Measurements from ENCODE around the gene GCNA. TPM values are rescaled to one million over a fixed set of nuclear protein-coding genes. Genes with fewer than 3 reads are reported as not detected.
"Not testable (repeated sequence)": the region's sequence is repeated elsewhere in the genome, so short reads cannot be mapped to it uniquely, and the experiment has no call there.

The GCNA gene
- total RNA-seq, 1 experiment from 2014 or later: 0.98 TPM

DNA sequence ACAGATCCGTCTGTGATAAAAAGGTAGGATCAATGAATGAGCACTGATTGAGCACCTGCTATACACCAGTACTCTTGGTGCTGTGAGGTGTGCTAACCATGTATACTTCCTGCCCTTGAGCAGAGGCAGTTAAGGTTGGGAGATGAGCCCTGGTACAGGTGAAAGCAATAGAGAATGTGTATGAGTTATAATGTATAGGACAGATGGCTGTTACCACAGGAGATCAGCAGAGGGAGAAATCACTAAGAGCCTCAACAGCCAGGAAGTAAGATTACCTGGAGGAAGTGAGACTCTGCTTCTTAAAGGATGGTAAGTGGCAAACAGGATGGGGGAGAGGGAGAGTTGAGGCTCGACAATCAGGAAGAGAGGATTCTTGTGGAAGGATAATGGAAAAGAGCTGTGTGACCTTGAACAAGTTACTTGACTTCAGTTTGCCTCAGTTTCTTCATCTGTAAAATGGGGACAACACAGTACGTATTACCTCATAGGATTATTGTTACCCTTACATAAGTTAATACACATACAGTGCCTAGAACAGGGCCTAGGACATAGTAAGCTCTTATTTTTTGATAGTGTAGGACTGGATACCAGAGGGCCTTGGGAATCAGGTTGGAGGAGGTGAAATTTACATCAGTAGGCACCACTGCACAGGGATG lies 31.0 kb downstream of the GCNA start:
- no peak for DNase-seq (ENCODE audit: low read depth, low spot score)
- intact Hi-C loops (cut with micrococcal nuclease): no loop called here
- RAD21 ChIA-PET (ENCODE audit: low non-redundant PET in 1 of 2, low total read pairs in 2 of 2, uncharacterized antibody in 2 of 2, unreplicated experiment in 2 of 2): no interaction called here
- Histone ChIP-seq H4K20me1 (ENCODE audit: insufficient read depth) (no peaks in the 10 kb centered on the region), H3K4me1 (ENCODE audit: control insufficient read depth in 1 of 2, insufficient read depth in 2 of 2, low read length in 2 of 2) (no peaks in the 10 kb centered on the region), H3K4me3 (replicated peaks in 1 of 2; ENCODE audit: low read depth in 1 of 2, low read length in 2 of 2) (no peak overlapping the region), H3K79me2 (ENCODE audit: insufficient read depth, low read length) (no peaks in the 10 kb centered on the region), H3K4me2 (ENCODE audit: low read length) (no peak overlapping the region), H3K9ac (ENCODE audit: low read length) (no peak overlapping the region), H3K9me2 (ENCODE audit: insufficient read depth) (no peaks in the 10 kb centered on the region), H3K27ac (ENCODE audit: low read depth, low read length) (no peak overlapping the region), H3K9me3 (ENCODE audit: control insufficient read depth in 1 of 2, insufficient read depth in 1 of 2, low read depth in 1 of 2, low read length in 2 of 2) (no peaks in the 10 kb centered on the region), H3K36me3 (ENCODE audit: control insufficient read depth in 1 of 2, insufficient read depth in 2 of 2, low read length in 2 of 2) (no peaks in the 10 kb centered on the region; a peak in 1 of 4 replicates), H3K27me3 (ENCODE audit: insufficient read depth, low read length) (no peaks in the 10 kb centered on the region), H2AFZ (ENCODE audit: low read depth, low read length, poor library complexity, severe bottlenecking) (no peak overlapping the region)
- TF ChIP-seq SRF (IDR thresholded peaks at IDR 0.05; ENCODE audit: low read depth) (no peak), YY1 (IDR thresholded peaks at IDR 0.05; ENCODE audit: extremely low read depth, insufficient replicate concordance, low read depth, low read length) (no peak), CEBPB (IDR thresholded peaks at IDR 0.05; ENCODE audit: low read depth) (no peak), CBX3 (IDR thresholded peaks at IDR 0.05; ENCODE audit: low read depth) (no peak), EGR1 (IDR thresholded peaks at IDR 0.05; ENCODE audit: low read depth) (no peak), JUND (IDR thresholded peaks at IDR 0.05) (no peak), POLR2A (IDR thresholded peaks at IDR 0.05; ENCODE audit: borderline replicate concordance, extremely low read depth, insufficient read depth, insufficient read length) (no peak), SP1 (IDR thresholded peaks at IDR 0.05; ENCODE audit: low read depth) (no peak), ZFX (IDR thresholded peaks at IDR 0.05) (no peak), ZNF274 (IDR thresholded peaks at IDR 0.05; ENCODE audit: low read depth, low read length) (no peak), POLR2AphosphoS5 (IDR thresholded peaks at IDR 0.05; ENCODE audit: low read depth, low read length) (no peak), ELF1 (IDR thresholded peaks at IDR 0.05; ENCODE audit: borderline replicate concordance, low read depth) (no peak), SIN3A (IDR thresholded peaks at IDR 0.05; ENCODE audit: low read depth) (no peak), EZH2phosphoT487 (IDR thresholded peaks at IDR 0.05; ENCODE audit: borderline replicate concordance) (no peak)
- TF ChIP-seq, protein P1, sequence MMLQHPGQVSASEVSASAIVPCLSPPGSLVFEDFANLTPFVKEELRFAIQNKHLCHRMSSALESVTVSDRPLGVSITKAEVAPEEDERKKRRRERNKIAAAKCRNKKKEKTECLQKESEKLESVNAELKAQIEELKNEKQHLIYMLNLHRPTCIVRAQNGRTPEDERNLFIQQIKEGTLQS (IDR thresholded peaks at IDR 0.05): no peak
- TF ChIP-seq, protein P2, sequence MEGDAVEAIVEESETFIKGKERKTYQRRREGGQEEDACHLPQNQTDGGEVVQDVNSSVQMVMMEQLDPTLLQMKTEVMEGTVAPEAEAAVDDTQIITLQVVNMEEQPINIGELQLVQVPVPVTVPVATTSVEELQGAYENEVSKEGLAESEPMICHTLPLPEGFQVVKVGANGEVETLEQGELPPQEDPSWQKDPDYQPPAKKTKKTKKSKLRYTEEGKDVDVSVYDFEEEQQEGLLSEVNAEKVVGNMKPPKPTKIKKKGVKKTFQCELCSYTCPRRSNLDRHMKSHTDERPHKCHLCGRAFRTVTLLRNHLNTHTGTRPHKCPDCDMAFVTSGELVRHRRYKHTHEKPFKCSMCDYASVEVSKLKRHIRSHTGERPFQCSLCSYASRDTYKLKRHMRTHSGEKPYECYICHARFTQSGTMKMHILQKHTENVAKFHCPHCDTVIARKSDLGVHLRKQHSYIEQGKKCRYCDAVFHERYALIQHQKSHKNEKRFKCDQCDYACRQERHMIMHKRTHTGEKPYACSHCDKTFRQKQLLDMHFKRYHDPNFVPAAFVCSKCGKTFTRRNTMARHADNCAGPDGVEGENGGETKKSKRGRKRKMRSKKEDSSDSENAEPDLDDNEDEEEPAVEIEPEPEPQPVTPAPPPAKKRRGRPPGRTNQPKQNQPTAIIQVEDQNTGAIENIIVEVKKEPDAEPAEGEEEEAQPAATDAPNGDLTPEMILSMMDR (IDR thresholded peaks at IDR 0.05 in 2 of 3, conservative IDR thresholded peaks at IDR 0.05 in 1 of 3; ENCODE audit: borderline replicate concordance in 1 of 3, insufficient read depth in 1 of 3, low read depth in 2 of 3, low read length in 2 of 3): no peak
- no TSS peak for BruUV-seq (replicated peaks)
- POLR2A ChIA-PET: no interaction called here
- no peak for ATAC-seq
- CTCF ChIA-PET: no interaction called here

DNA sequence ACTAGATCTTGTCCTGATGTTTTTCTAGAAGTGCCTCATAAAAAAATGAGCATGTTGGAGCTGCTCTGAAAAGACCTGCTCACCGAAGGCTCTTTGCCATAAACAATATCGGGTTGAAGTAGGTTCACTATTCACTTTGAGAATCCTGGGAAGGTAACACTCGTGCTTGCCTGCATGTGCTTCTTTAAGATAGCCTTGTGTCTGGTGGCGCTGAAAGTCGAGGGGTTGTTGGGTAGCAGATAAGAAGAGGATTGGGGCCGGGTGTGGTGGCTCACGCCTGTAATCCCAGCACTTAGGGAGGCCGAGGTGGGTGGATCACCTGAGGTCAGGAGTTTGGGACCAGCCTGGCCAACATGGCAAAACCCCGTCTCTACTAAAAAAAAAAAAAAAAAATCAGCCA lies 33.5 kb downstream of the GCNA start:
- intact Hi-C loops (cut with micrococcal nuclease); ATAC-seq: not testable (repeated sequence)

More for the DNA sequence above, 33.5 kb downstream of the GCNA start:
- H3K9ac ChIP-seq (ENCODE audit: low read length); CTCF ChIA-PET; DNase-seq (ENCODE audit: low read depth, low spot score); H3K36me3 ChIP-seq (ENCODE audit: control insufficient read depth in 1 of 2, insufficient read depth in 2 of 2, low read length in 2 of 2); H3K4me3 ChIP-seq (replicated peaks in 1 of 2; ENCODE audit: low read depth in 1 of 2, low read length in 2 of 2); H3K9me3 ChIP-seq (ENCODE audit: control insufficient read depth in 1 of 2, insufficient read depth in 1 of 2, low read depth in 1 of 2, low read length in 2 of 2); H2AFZ ChIP-seq (ENCODE audit: low read depth, low read length, poor library complexity, severe bottlenecking); H3K79me2 ChIP-seq (ENCODE audit: insufficient read depth, low read length); BruUV-seq (replicated peaks); H4K20me1 ChIP-seq (ENCODE audit: insufficient read depth); RAD21 ChIA-PET (ENCODE audit: low non-redundant PET in 1 of 2, low total read pairs in 2 of 2, uncharacterized antibody in 2 of 2, unreplicated experiment in 2 of 2); H3K9me2 ChIP-seq (ENCODE audit: insufficient read depth); H3K27ac ChIP-seq (ENCODE audit: low read depth, low read length); H3K27me3 ChIP-seq (ENCODE audit: insufficient read depth, low read length); H3K4me1 ChIP-seq (ENCODE audit: control insufficient read depth in 1 of 2, insufficient read depth in 2 of 2, low read length in 2 of 2); H3K4me2 ChIP-seq (ENCODE audit: low read length); POLR2A ChIA-PET: not testable (repeated sequence)

Data from HCT116 (cell line).